Hepatocyte (in vitro differentiated cells): ENCODE data around the gene PITHD1. TPM values are rescaled to one million over a fixed set of nuclear protein-coding genes. Genes with fewer than 3 reads are reported as not detected.

Experiments
- DNase-seq: peaks from one replicate; pipeline ENCODE4 v3.0.0-alpha.2; 2016; ENCODE audit warnings: low spot score
- H2AFZ ChIP-seq: fragments of 200-600 bp; sonication (generic); 2 replicates; pipeline ENCODE4 v1.6.0; 2016; ENCODE audit warnings: antibody characterized with exemption, mild to moderate bottlenecking
- H3K27ac ChIP-seq: fragments of 200-600 bp; sonication (generic); 2 replicates; pipeline ENCODE4 v1.5.1; 2016; ENCODE audit warnings: mild to moderate bottlenecking
- H3K27me3 ChIP-seq: fragments of 200-600 bp; sonication (generic); 2 replicates; pipeline ENCODE4 v1.6.1; 2016
- H3K36me3 ChIP-seq: fragments of 200-600 bp; sonication (generic); replicated peaks from 2 replicates; pipeline ENCODE4 v1.5.1; 2016; ENCODE audit warnings: low read depth; ENCODE audit not compliant: insufficient read depth
- H3K4me1 ChIP-seq: fragments of 200-600 bp; sonication (generic); 2 replicates; pipeline ENCODE4 v1.5.1; 2016; ENCODE audit warnings: mild to moderate bottlenecking, moderate library complexity; ENCODE audit not compliant: insufficient read depth
- H3K4me2 ChIP-seq: fragments of 200-600 bp; sonication (generic); 2 replicates; pipeline ENCODE4 v1.6.0; 2016
- H3K4me3 ChIP-seq: fragments of 200-600 bp; sonication (generic); 2 replicates; pipeline ENCODE4 v1.5.1; 2016; ENCODE audit warnings: mild to moderate bottlenecking
- H3K79me2 ChIP-seq: fragments of 200-600 bp; sonication (generic); 2 replicates; pipeline ENCODE4 v1.6.0; 2017; ENCODE audit warnings: mild to moderate bottlenecking
- H3K9me2 ChIP-seq: fragments of 200-600 bp; sonication (generic); replicated peaks from 2 replicates; pipeline ENCODE4 v1.6.0; 2017; ENCODE audit warnings: mild to moderate bottlenecking; ENCODE audit not compliant: insufficient read depth
- H3K9me3 ChIP-seq: fragments of 200-600 bp; sonication (generic); 2 replicates; pipeline ENCODE4 v1.5.1; 2016; ENCODE audit warnings: low read depth, mild to moderate bottlenecking
- H4K20me1 ChIP-seq: fragments of 200-600 bp; sonication (generic); 2 replicates; pipeline ENCODE4 v1.6.0; 2016; ENCODE audit warnings: mild to moderate bottlenecking; ENCODE audit not compliant: insufficient read depth, poor library complexity, severe bottlenecking
- CTCF ChIP-seq: fragments of 200-600 bp; sonication (generic); IDR thresholded peaks from 2 replicates; pipeline ENCODE4 v1.5.1; 2016; ENCODE audit warnings: antibody characterized with exemption, mild to moderate bottlenecking; ENCODE audit not compliant: poor library complexity
- EZH2 ChIP-seq: fragments of 200-600 bp; sonication (generic); IDR thresholded peaks from 2 replicates; pipeline ENCODE4 v1.6.1; 2016; ENCODE audit warnings: antibody characterized with exemption, mild to moderate bottlenecking, borderline replicate concordance
- EZH2phosphoT487 ChIP-seq: fragments of 200-600 bp; sonication (generic); IDR thresholded peaks from one replicate; pipeline ENCODE4 v1.6.1; 2018; ENCODE audit warnings: antibody characterized with exemption, mild to moderate bottlenecking, low read depth, moderate library complexity; ENCODE audit not compliant: unreplicated experiment, severe bottlenecking
- WGBS: methylation state at CpG from one replicate; pipeline ENCODE4 v1.1.6; 2016; ENCODE audit warnings: low lambda C conversion rate; ENCODE audit errors: missing lambda C conversion rate; 5-methylcytosine and 5-hydroxymethylcytosine counted together
- polyA plus RNA-seq: library from polyadenylated mRNA; unstranded; fragments of >200 nt; fragmentation: Nextera tagmentation; extraction: Ambion mirVana; gene quantifications from 2 replicates; pipeline ENCODE4 v1.2.1, GENCODE V29; 2016
- total RNA-seq: library from RNA; depleted of rRNA; stranded (reverse); fragments of >200 nt; gene quantifications from 2 replicates; pipeline ENCODE4 v1.2.3, GENCODE V29; 2014

PITHD1 gene
- total and polyA plus RNA-seq, 2 experiments from 2014 or later: 29.3 to 49.4 TPM

- Histone ChIP-seq H3K4me1 (peaks cover 16% of the 10 kb centered on the region), H3K27me3 (no peaks in the 10 kb centered on the region), H3K36me3 (no peaks in the 10 kb centered on the region), H3K9me3 (no peaks in the 10 kb centered on the region), H2AFZ (peak within 1 kb of the TSS; percentile 81), H3K79me2 (peaks cover 65% of the 10 kb centered on the region), H3K9me2 (no peaks in the 10 kb centered on the region), H3K27ac (peak within 1 kb of the TSS; percentile 92), H3K4me2 (peak within 1 kb of the TSS; percentile 88), H4K20me1 (peaks cover 41% of the 10 kb centered on the region), H3K4me3 (peak within 1 kb of the TSS; percentile 75)
- TF ChIP-seq EZH2: no peak
- TF ChIP-seq EZH2phosphoT487: no peak
- no peak for TF ChIP-seq CTCF
- WGBS: 2% methylated on average over 66 of the region's 119 CpGs
- peak; percentile 88 for DNase-seq
Measured at GRCh38 chr1:23743287-23744152, 34.7 kb upstream of the PITHD1 start, which contains the start of gene ELOA. ELOA (plus strand) TSS chr1:23743471; CDS start chr1:23743504, 33 bp downstream.

GRCh38 chr1:23745515-23745914, 32.7 kb upstream of the PITHD1 start:
- H3K4me3 ChIP-seq: no peak overlapping the region
- H3K4me2 ChIP-seq: peak overlapping the region; percentile 88
- no peak for TF ChIP-seq EZH2
- peak; percentile 32 for TF ChIP-seq CTCF
- H3K27me3 ChIP-seq: no peaks in the 10 kb centered on the region
- WGBS: 74% methylated on average over 1 of the region's 1 CpG
- H3K9me3 ChIP-seq: no peaks in the 10 kb centered on the region
- H2AFZ ChIP-seq: no peak overlapping the region
- no peaks in the 10 kb centered on the region for H3K9me2 ChIP-seq
- H3K4me1 ChIP-seq: peaks cover 16% of the 10 kb centered on the region
- H3K79me2 ChIP-seq: peaks cover 76% of the 10 kb centered on the region
- peaks cover 47% of the 10 kb centered on the region for H4K20me1 ChIP-seq
- H3K27ac ChIP-seq: no peak overlapping the region
- DNase-seq: peak; percentile 40
- H3K36me3 ChIP-seq: peaks cover 2% of the 10 kb centered on the region

GRCh38 chr1:23748016-23748415, 30.2 kb upstream of the PITHD1 start:
- H3K9me3 ChIP-seq: no peaks in the 10 kb centered on the region
- H3K36me3 ChIP-seq: peaks cover 7% of the 10 kb centered on the region
- peaks cover 85% of the 10 kb centered on the region for H3K79me2 ChIP-seq
- H3K4me2 ChIP-seq: no peak overlapping the region
- no peak overlapping the region for H2AFZ ChIP-seq
- H3K27me3 ChIP-seq: no peaks in the 10 kb centered on the region
- no peak for TF ChIP-seq EZH2phosphoT487
- TF ChIP-seq CTCF: no peak
- no peak for TF ChIP-seq EZH2
- WGBS: 91% methylated on average over 3 of the region's 3 CpGs
- no peak for DNase-seq
- peaks cover 51% of the 10 kb centered on the region for H4K20me1 ChIP-seq
- peaks cover 11% of the 10 kb centered on the region for H3K4me1 ChIP-seq
- H3K9me2 ChIP-seq: no peaks in the 10 kb centered on the region
- no peak overlapping the region for H3K4me3 ChIP-seq
- no peak overlapping the region for H3K27ac ChIP-seq
